Natural killer cell (primary cell): Measurements from ENCODE around the gene HOXD9. TPM values are rescaled to one million over a fixed set of nuclear protein-coding genes. Genes with fewer than 3 reads are reported as not detected.

ENCODE experiments used
- ATAC-seq, 3 donors: fragments of 150-1000 bp in 2 of 3; fragments of 200-7000 bp in 1 of 3; cut with Tn5 transposase; 1 replicate in 1 of 3; 2 replicates in 2 of 3; pipeline ENCODE4 v1.10.0; 2021; ENCODE audit warnings: mild to moderate bottlenecking in 2 of 3, moderate library complexity in 2 of 3
- DNase-seq, 2 donors: peaks; one replicate each; pipeline versions ENCODE4 v3.0.0 to v3.0.0-alpha.2; 2013 to 2021; ENCODE audit warnings: mixed read lengths in 1 of 2
- H3K27ac ChIP-seq: one replicate; pipeline ENCODE4 v1.5.1; 2013; ENCODE audit warnings: mild to moderate bottlenecking, low read length
- H3K27me3 ChIP-seq: one replicate; pipeline ENCODE4 v1.6.1; 2013; ENCODE audit warnings: low read length; ENCODE audit not compliant: control insufficient read depth, insufficient read depth
- H3K36me3 ChIP-seq: one replicate; pipeline ENCODE4 v1.6.1; 2013; ENCODE audit warnings: low read length; ENCODE audit not compliant: control insufficient read depth, insufficient read depth
- H3K4me1 ChIP-seq: one replicate; pipeline ENCODE4 v1.6.1; 2013; ENCODE audit warnings: low read length; ENCODE audit not compliant: control insufficient read depth, insufficient read depth
- H3K4me3 ChIP-seq: one replicate; pipeline ENCODE4 v1.5.1; 2013; ENCODE audit warnings: low read length
- H3K9me3 ChIP-seq: one replicate; pipeline ENCODE4 v1.6.1; 2013; ENCODE audit warnings: low read length; ENCODE audit not compliant: control insufficient read depth, insufficient read depth
- H3K27ac Mint-ChIP-seq, 2 donors: one replicate each; pipeline ENCODE4 v1.8.0; 2022; ENCODE audit warnings: mild to moderate bottlenecking in 2 of 2, mixed read lengths in 2 of 2, moderate library complexity in 1 of 2
- H3K27me3 Mint-ChIP-seq, 2 donors: one replicate each; pipeline ENCODE4 v1.8.0; 2022; ENCODE audit warnings: low read depth in 2 of 2, mixed read lengths in 2 of 2
- H3K36me3 Mint-ChIP-seq: one replicate; pipeline ENCODE4 v1.8.0; 2022; ENCODE audit warnings: mixed read lengths
- H3K4me1 Mint-ChIP-seq, 2 donors: one replicate each; pipeline ENCODE4 v1.8.0; 2022; ENCODE audit warnings: mixed read lengths in 2 of 2
- H3K4me3 Mint-ChIP-seq: one replicate; pipeline ENCODE4 v1.8.0; 2022; ENCODE audit warnings: mild to moderate bottlenecking, moderate library complexity, mixed read lengths
- H3K9me3 Mint-ChIP-seq, 2 donors: one replicate each; pipeline ENCODE4 v1.8.0; 2022; ENCODE audit warnings: mixed read lengths in 2 of 2
- CTCF ChIP-seq: fragments of 200-600 bp; IDR thresholded peaks from one replicate; pipeline ENCODE4 v1.8.0; 2022; ENCODE audit warnings: antibody characterized with exemption
- WGBS: methylation state at CpG from one replicate; pipeline ENCODE4 v1.1.7; 2013; ENCODE audit warnings: missing lambda C conversion rate; ENCODE audit not compliant: insufficient coverage; 5-methylcytosine and 5-hydroxymethylcytosine counted together
- intact Hi-C: fragments of 100-400 bp; cut with micrococcal nuclease; formaldehyde crosslinking; loops from one replicate; pipeline ENCODE4 v1.14.2; 2022
- total RNA-seq, 4 donors: library from RNA; stranded (reverse); fragments of 120-200 nt in 1 of 4; gene quantifications; one replicate each; pipeline versions ENCODE4 v1.2.3 to v1.2.4, GENCODE V29; 2013 to 2022

Gene HOXD9
- total RNA-seq, 3 donors from 2014 or later (not counting 1 experiment from before 2014, with no cell fraction given), result not detected

GRCh38 chr2:176169181-176169580 lies 46.7 kb downstream of the HOXD9 start:
- Mint-ChIP-seq H3K9me3 (peaks cover 0 to under 1% of the 10 kb centered on the region in 2 donors), H3K4me3 (no peak overlapping the region), H3K27ac (no peak overlapping the region), H3K4me1 (peaks cover 0 to 2% of the 10 kb centered on the region in 2 donors), H3K36me3 (peaks cover 8% of the 10 kb centered on the region), H3K27me3 (peaks cover 67% of the 10 kb centered on the region in 2 donors)
- Histone ChIP-seq H3K27ac (no peak overlapping the region), H3K4me1 (no peaks in the 10 kb centered on the region), H3K27me3 (peaks cover 61% of the 10 kb centered on the region), H3K4me3 (no peak overlapping the region), H3K9me3 (peaks cover 3% of the 10 kb centered on the region), H3K36me3 (no peaks in the 10 kb centered on the region)
- ATAC-seq, result no peak
- intact Hi-C loops, result no loop called here
- 66% methylated on average over 5 of the region's 5 CpGs for WGBS
- DNase-seq, result no peak
- no peak for TF ChIP-seq CTCF

- intact Hi-C loops, result no loop called here
- peaks cover 3% of the 10 kb centered on the region for H3K9me3 ChIP-seq
- no peak overlapping the region for H3K27ac ChIP-seq
- no peaks in the 10 kb centered on the region for H3K9me3 Mint-ChIP-seq
- H3K4me1 Mint-ChIP-seq, result no peaks in the 10 kb centered on the region
- H3K27me3 ChIP-seq, result peaks cover 60% of the 10 kb centered on the region
- H3K4me1 ChIP-seq, result no peaks in the 10 kb centered on the region
- DNase-seq, result no peak
- H3K4me3 ChIP-seq, result no peak overlapping the region
- H3K36me3 ChIP-seq, result no peaks in the 10 kb centered on the region
- H3K27ac Mint-ChIP-seq, result no peak overlapping the region
- H3K4me3 Mint-ChIP-seq, result no peak overlapping the region
- peaks cover 5% of the 10 kb centered on the region for H3K36me3 Mint-ChIP-seq
- TF ChIP-seq CTCF, result no peak
- WGBS, result 88% methylated on average over 1 of the region's 2 CpGs
- peaks cover 66 to 67% of the 10 kb centered on the region in 2 donors for H3K27me3 Mint-ChIP-seq
- ATAC-seq, result no peak
Observed at GRCh38 chr2:176169711-176170110, 47.2 kb downstream of the HOXD9 start.

- Histone ChIP-seq H3K36me3 (no peaks in the 10 kb centered on the region), H3K4me3 (no peak overlapping the region), H3K9me3 (no peaks in the 10 kb centered on the region), H3K27ac (no peak overlapping the region), H3K4me1 (no peaks in the 10 kb centered on the region), H3K27me3 (peaks cover 57% of the 10 kb centered on the region)
- no peak for TF ChIP-seq CTCF
- no peaks in the 10 kb centered on the region for H3K4me1 Mint-ChIP-seq
- intact Hi-C loops, result no loop called here
- H3K4me3 Mint-ChIP-seq, result no peak overlapping the region
- peaks cover 67 to 75% of the 10 kb centered on the region in 2 donors for H3K27me3 Mint-ChIP-seq
- ATAC-seq (no peak), DNase-seq (no peak)
- no peak overlapping the region for H3K27ac Mint-ChIP-seq
- WGBS, result no CpG with 5 or more reads among the region's 1 CpG
- no peaks in the 10 kb centered on the region for H3K9me3 Mint-ChIP-seq
- H3K36me3 Mint-ChIP-seq, result peaks cover 5% of the 10 kb centered on the region
Observed at GRCh38 chr2:176170602-176171305, 48.2 kb downstream of the HOXD9 start.
